ENCODE data around the gene GRIN3A.

DNA sequence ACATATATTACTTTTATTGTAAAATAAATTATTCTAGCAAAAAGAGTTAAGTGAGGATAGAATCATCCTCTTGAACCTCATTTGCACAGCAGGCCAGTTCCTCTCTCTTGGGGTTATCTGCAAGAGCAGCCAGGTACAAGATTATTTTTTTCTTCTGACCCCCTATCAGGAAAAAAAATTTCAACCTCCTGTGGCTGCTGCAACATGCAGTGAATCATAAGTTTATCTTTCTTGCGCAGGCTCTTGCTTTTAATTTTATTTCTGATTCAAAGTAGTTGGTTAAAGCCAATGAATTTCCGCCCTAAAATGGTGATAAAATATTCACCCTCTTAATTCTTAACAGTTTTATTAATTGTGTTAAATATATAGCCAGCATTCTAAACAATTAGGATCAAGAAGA lies 74.0 kb downstream of the GRIN3A start:
- no peak for TF ChIP-seq TAF1 (IDR thresholded peaks at IDR 0.05; ENCODE audit: low read depth)
- no peak for TF ChIP-seq RAD21 (IDR thresholded peaks at IDR 0.05; ENCODE audit: low read depth)
- TF ChIP-seq EGR1 (IDR thresholded peaks at IDR 0.05) = no peak
- no peak for TF ChIP-seq EP300 (IDR thresholded peaks at IDR 0.05; ENCODE audit: borderline replicate concordance)
- no peak for TF ChIP-seq REST (IDR thresholded peaks at IDR 0.05; ENCODE audit: low read depth)
